RWPE1 (cell line): Measurements from ENCODE around the gene DSCAM.
"Not testable (repeated sequence)": the region's sequence is repeated elsewhere in the genome, so short reads cannot be mapped to it uniquely, and the experiment has no call there.

ENCODE experiments used
- CTCF ChIA-PET: fragments of 350-600 bp; sonication (Branson Sonifier 250); formaldehyde crosslinking; extraction: SDS; loops from one replicate; lab custom pipeline; 2021; lab: Yijun Ruan, JAX
- POLR2A ChIA-PET: fragments of 400-600 bp; formaldehyde crosslinking; extraction: SDS; loops from one replicate; lab custom pipeline; 2020; ENCODE audit warnings: antibody characterized with exemption; ENCODE audit not compliant: low non-redundant PET; lab: Yijun Ruan, JAX
- DNase-seq: peaks from one replicate; pipeline ENCODE4 v3.0.0; 2012; ENCODE audit warnings: low spot score
- H3K27ac ChIP-seq: fragments of 450-650 bp; 2 replicates; pipeline ENCODE4 v1.5.1; 2017
- CTCF ChIP-seq: fragments of 450-650 bp; conservative IDR thresholded peaks from 2 replicates; pipeline ENCODE4 v1.5.1; 2017; ENCODE audit warnings: low read depth, mild to moderate bottlenecking

The DSCAM gene

GRCh38 chr21:40337981-40338380 is 509.0 kb downstream of the DSCAM start:
- DNase-seq = no peak
- CTCF ChIA-PET = no interaction called here
- no peak overlapping the region for H3K27ac ChIP-seq
- no peak for TF ChIP-seq CTCF
- POLR2A ChIA-PET = no interaction called here

- ChIA-PET CTCF (no interaction called here), POLR2A (no interaction called here)
- no peak overlapping the region for H3K27ac ChIP-seq
- no peak for DNase-seq
- TF ChIP-seq CTCF = no peak
Measured at GRCh38 chr21:40335704-40336103, 511.3 kb downstream of the DSCAM start.

- ChIA-PET CTCF (no interaction called here), POLR2A (no interaction called here)
- DNase-seq = no peak
- no peak for TF ChIP-seq CTCF
- no peak overlapping the region for H3K27ac ChIP-seq
Measured at GRCh38 chr21:40334159-40334558, 512.8 kb downstream of the DSCAM start.

- no peak for TF ChIP-seq CTCF
- H3K27ac ChIP-seq = no peak overlapping the region
- ChIA-PET POLR2A (no interaction called here), CTCF (no interaction called here)
- DNase-seq = no peak
Measured at GRCh38 chr21:40333731-40334130, 513.2 kb downstream of the DSCAM start.

GRCh38 chr21:40331804-40332203 is 515.2 kb downstream of the DSCAM start:
- H3K27ac ChIP-seq = no peak overlapping the region
- CTCF ChIA-PET = no interaction called here
- DNase-seq = no peak
- TF ChIP-seq CTCF = no peak
- POLR2A ChIA-PET = no interaction called here

- H3K27ac ChIP-seq = no peak overlapping the region
- no peak for TF ChIP-seq CTCF
- ChIA-PET CTCF (interaction anchor here (0.5 to 0.6 kb wide), 2 partner anchors 555 to 675 kb away, joined by 3 to 4 read pairs; no protein-coding TSS in a partner anchor), POLR2A (no interaction called here)
- DNase-seq = no peak
Measured at GRCh38 chr21:40331172-40331571, 515.8 kb downstream of the DSCAM start.

GRCh38 chr21:40324389-40324788 is 522.6 kb downstream of the DSCAM start:
- no peak overlapping the region for H3K27ac ChIP-seq
- CTCF ChIA-PET = no interaction called here
- no peak for DNase-seq
- POLR2A ChIA-PET = no interaction called here
- no peak for TF ChIP-seq CTCF

GRCh38 chr21:40320718-40321117 is 526.2 kb downstream of the DSCAM start:
- POLR2A ChIA-PET, DNase-seq, CTCF ChIA-PET: not testable (repeated sequence)

More at GRCh38 chr21:40320718-40321117, 526.2 kb downstream of the DSCAM start:
- H3K27ac ChIP-seq = not testable (repeated sequence)
